IMR-90 (cell line): ENCODE results near the gene PRDM2. TPM values are rescaled to one million over a fixed set of nuclear protein-coding genes. Genes with fewer than 3 reads are reported as not detected.

Source experiments
- ATAC-seq: fragments of 200-7000 bp; cut with Tn5 transposase; 2 replicates; pipeline ENCODE4 v1.9.1; 2020; ENCODE audit warnings: low read depth, mild to moderate bottlenecking, moderate library complexity
- BruUV-seq: library from RNA; stranded (reverse); fragments of 400-500 nt; replicated peaks from 2 replicates; lab custom pipeline; 2021; lab: Mats Ljungman, UMichigan
- CTCF ChIA-PET: fragments of 300-600 bp; formaldehyde crosslinking; extraction: SDS; loops from one replicate; lab custom pipeline; 2021; ENCODE audit warnings: antibody characterized with exemption; lab: Yijun Ruan, JAX
- POLR2A ChIA-PET: fragments of 300-600 bp; sonication (Branson Sonifier 250); formaldehyde crosslinking; loops from one replicate; lab custom pipeline; 2022; ENCODE audit warnings: antibody characterized with exemption; ENCODE audit not compliant: unreplicated experiment; lab: Charles Lee
- DNase-seq: peaks from one replicate; pipeline ENCODE4 v3.0.0; 2013
- H2AFZ ChIP-seq: replicated peaks from 2 replicates; pipeline ENCODE3; 2013; ENCODE audit warnings: low read length, mild to moderate bottlenecking; ENCODE audit not compliant: poor library complexity
- H2AK5ac ChIP-seq: 2 replicates; pipeline ENCODE4 v1.6.1; 2013; ENCODE audit warnings: low read depth, low read length, inconsistent platforms
- H2AK9ac ChIP-seq: replicated peaks from 2 replicates; pipeline ENCODE3; 2013; ENCODE audit warnings: mild to moderate bottlenecking, low read depth, low read length, moderate library complexity; ENCODE audit not compliant: poor library complexity
- H2BK120ac ChIP-seq: 2 replicates; pipeline ENCODE4 v1.6.1; 2013; ENCODE audit warnings: low read depth, low read length, inconsistent platforms
- H2BK15ac ChIP-seq: 3 replicates; pipeline ENCODE4 v1.6.1; 2013; ENCODE audit warnings: low read depth, low read length, inconsistent platforms
- H2BK20ac ChIP-seq: 2 replicates; pipeline ENCODE4 v1.6.1; 2013; ENCODE audit warnings: low read depth, mild to moderate bottlenecking, inconsistent platforms, low read length, moderate library complexity
- H2BK5ac ChIP-seq: 2 replicates; pipeline ENCODE4 v1.6.1; 2013; ENCODE audit warnings: mild to moderate bottlenecking, low read depth, low read length, inconsistent platforms; ENCODE audit not compliant: poor library complexity, severe bottlenecking
- H3K14ac ChIP-seq: replicated peaks from 2 replicates; pipeline ENCODE4 v1.6.1; 2013; ENCODE audit warnings: low read depth, low read length, inconsistent platforms
- H3K18ac ChIP-seq: 2 replicates; pipeline ENCODE4 v1.6.1; 2013; ENCODE audit warnings: low read depth, low read length, control low read depth
- H3K23ac ChIP-seq: 2 replicates; pipeline ENCODE4 v1.6.1; 2013; ENCODE audit warnings: low read depth, low read length, inconsistent platforms
- H3K27ac ChIP-seq: 2 replicates; pipeline ENCODE4 v1.5.1; 2013; ENCODE audit warnings: mild to moderate bottlenecking, control low read depth, low read length; ENCODE audit not compliant: insufficient read depth
- H3K27me3 ChIP-seq: 2 replicates; pipeline ENCODE4 v1.6.1; 2013; ENCODE audit warnings: low read length; ENCODE audit not compliant: control insufficient read depth, insufficient read depth
- H3K36me3 ChIP-seq: 2 replicates; pipeline ENCODE4 v1.6.1; 2013; ENCODE audit warnings: low read length, mixed read lengths; ENCODE audit not compliant: control insufficient read depth, insufficient read depth
- H3K4ac ChIP-seq: 2 replicates; pipeline ENCODE4 v1.6.1; 2013; ENCODE audit warnings: low read depth, low read length, inconsistent platforms
- H3K4me1 ChIP-seq: 2 replicates; pipeline ENCODE4 v1.6.1; 2013; ENCODE audit warnings: low read length, mixed read lengths; ENCODE audit not compliant: control insufficient read depth, insufficient read depth
- H3K4me2 ChIP-seq: 2 replicates; pipeline ENCODE4 v1.6.1; 2013; ENCODE audit warnings: low read depth, mild to moderate bottlenecking, control low read depth, low read length, moderate library complexity
- H3K4me3 ChIP-seq: 2 replicates; pipeline ENCODE4 v1.5.1; 2013; ENCODE audit warnings: low read depth, mild to moderate bottlenecking, control low read depth, low read length, moderate library complexity; ENCODE audit not compliant: insufficient read depth
- H3K56ac ChIP-seq: 2 replicates; pipeline ENCODE4 v1.6.1; 2013; ENCODE audit warnings: low read length, inconsistent platforms; ENCODE audit not compliant: insufficient read depth; ENCODE audit errors: extremely low read depth
- H3K79me1 ChIP-seq, 2 experiments: 2 replicates each; pipeline ENCODE4 v1.6.1; 2013; ENCODE audit warnings: low read length in 2 of 2, inconsistent platforms in 1 of 2, low read depth in 1 of 2
- H3K9ac ChIP-seq: 2 replicates; pipeline ENCODE4 v1.6.1; 2013; ENCODE audit warnings: low read depth, low read length, control low read depth
- H3K9me1 ChIP-seq: 2 replicates; pipeline ENCODE4 v1.6.1; 2013; ENCODE audit warnings: low read length, inconsistent platforms; ENCODE audit not compliant: insufficient read depth
- H3K9me3 ChIP-seq: 2 replicates; pipeline ENCODE4 v1.6.1; 2013; ENCODE audit warnings: low read length; ENCODE audit not compliant: control insufficient read depth, insufficient read depth
- H4K20me1 ChIP-seq: 2 replicates; pipeline ENCODE4 v1.6.1; 2013; ENCODE audit warnings: low read length, inconsistent platforms; ENCODE audit not compliant: insufficient read depth
- H4K5ac ChIP-seq: 2 replicates; pipeline ENCODE4 v1.6.1; 2013; ENCODE audit warnings: mild to moderate bottlenecking, low read depth, low read length, control low read depth
- H4K8ac ChIP-seq, 2 experiments: 2 replicates each; pipeline ENCODE4 v1.6.1; 2013; ENCODE audit warnings: low read depth in 2 of 2, low read length in 2 of 2, control low read depth in 1 of 2, inconsistent platforms in 1 of 2
- H4K91ac ChIP-seq: 2 replicates; pipeline ENCODE4 v1.6.1; 2013; ENCODE audit warnings: low read depth, low read length, inconsistent platforms; ENCODE audit not compliant: insufficient read depth
- BHLHE40 ChIP-seq: fragments of 150-350 bp; IDR thresholded peaks from 2 replicates; pipeline ENCODE4 v1.6.1; 2016; ENCODE audit warnings: mild to moderate bottlenecking, low read depth, low read length
- FOS ChIP-seq: fragments of 150-350 bp; IDR thresholded peaks from 2 replicates; pipeline ENCODE4 v1.6.1; 2016; ENCODE audit warnings: low read depth, low read length
- MAFK ChIP-seq: IDR thresholded peaks from 2 replicates; pipeline ENCODE4 v1.6.1; 2012; ENCODE audit warnings: low read depth, low read length, improper control_type of control experiment
- MXI1 ChIP-seq: IDR thresholded peaks from 2 replicates; pipeline ENCODE4 v1.6.1; 2012; ENCODE audit warnings: low read depth, mild to moderate bottlenecking, low read length, moderate library complexity, borderline replicate concordance
- RAD21 ChIP-seq: IDR thresholded peaks from 2 replicates; pipeline ENCODE4 v1.6.1; 2012; ENCODE audit warnings: low read length, improper control_type of control experiment
- SMC3 ChIP-seq: fragments of 150-350 bp; IDR thresholded peaks from 2 replicates; pipeline ENCODE4 v1.6.1; 2016; ENCODE audit warnings: low read depth, mild to moderate bottlenecking, antibody characterized with exemption, low read length, moderate library complexity
- WGBS, 2 experiments: methylation state at CpG; one replicate each; pipeline versions ENCODE4 v1.1.5 to v1.1.7; 2013; ENCODE audit warnings: missing lambda C conversion rate in 2 of 2; ENCODE audit not compliant: insufficient read length in 1 of 2; ENCODE audit errors: extremely low coverage in 2 of 2; 5-methylcytosine and 5-hydroxymethylcytosine counted together
- dilution Hi-C: fragments of 300-500 bp; cut with HindIII; formaldehyde crosslinking; loops from one replicate; pipeline ENCODE4 v1.14.3; 2018; ENCODE audit warnings: low sequenced_read_pairs; ENCODE audit not compliant: unreplicated experiment
- in situ Hi-C: fragments of 300-500 bp; cut with MboI; formaldehyde crosslinking; loops from 3 replicates; pipeline ENCODE4 v1.14.3; 2019; ENCODE audit warnings: low sequenced_read_pairs, inconsistent platforms, mixed read lengths
- intact Hi-C: fragments of 100-400 bp; cut with micrococcal nuclease; formaldehyde crosslinking; loops from 2 replicates; pipeline ENCODE4 v1.10.0; 2022
- polyA plus RNA-seq, 3 experiments: library from polyadenylated mRNA; depleted of rRNA; stranded (reverse); fragments of >200 nt; gene quantifications; 2 replicates each; pipeline ENCODE4 v1.2.3, GENCODE V29; 2012; ENCODE audit warnings: low replicate concordance in 1 of 3
- total RNA-seq: library from RNA; depleted of rRNA; stranded (reverse); fragments of >200 nt; gene quantifications from 2 replicates; pipeline ENCODE4 v1.2.3, GENCODE V29; 2012
- TF ChIP-seq, protein P1 (sequence below): conservative IDR thresholded peaks from 2 replicates; pipeline ENCODE4 v1.5.1; 2012; ENCODE audit warnings: mild to moderate bottlenecking, low read depth, low read length, improper control_type of control experiment

PRDM2 gene
- total and polyA plus RNA-seq, 2 of the 4 experiments (the other 2 are of a cell fraction) = 3.4 to 8.9 TPM

DNA sequence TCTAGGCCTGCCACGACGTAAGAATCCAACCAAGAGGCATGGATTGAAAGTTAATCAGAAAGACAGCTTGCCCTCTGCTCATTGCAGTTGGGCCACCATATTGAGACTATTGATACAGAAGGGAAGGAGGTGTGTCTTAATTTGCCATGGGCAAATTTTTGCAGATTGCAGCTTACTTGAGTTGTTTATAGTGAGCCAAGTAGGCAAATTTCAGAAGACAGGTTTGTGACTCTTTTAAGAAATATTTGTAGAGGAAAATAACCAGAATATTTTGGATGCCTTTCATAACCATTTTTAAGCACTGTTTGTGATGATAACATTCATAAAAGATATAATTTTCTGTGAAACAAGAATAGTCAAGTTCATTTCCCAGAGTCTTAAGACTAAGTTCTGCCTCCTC lies 74.1 kb downstream of the PRDM2 start:
- in situ Hi-C loops = loop anchor here (25.0 kb wide), 1 partner anchor 1163 kb away; no protein-coding TSS in a partner anchor
- ChIA-PET CTCF (interaction anchor here (0.7 kb wide), 1 partner anchor 1380 kb away, joined by 3 read pairs; the partner anchor contains the start of gene TMEM51), POLR2A (no interaction called here)
- WGBS, 2 experiments = no CpG with 5 or more reads among the region's 2 CpGs
- no peak for TF ChIP-seq MXI1
- no peak for TF ChIP-seq RAD21
- no peak for TF ChIP-seq SMC3
- TF ChIP-seq, protein P1, sequence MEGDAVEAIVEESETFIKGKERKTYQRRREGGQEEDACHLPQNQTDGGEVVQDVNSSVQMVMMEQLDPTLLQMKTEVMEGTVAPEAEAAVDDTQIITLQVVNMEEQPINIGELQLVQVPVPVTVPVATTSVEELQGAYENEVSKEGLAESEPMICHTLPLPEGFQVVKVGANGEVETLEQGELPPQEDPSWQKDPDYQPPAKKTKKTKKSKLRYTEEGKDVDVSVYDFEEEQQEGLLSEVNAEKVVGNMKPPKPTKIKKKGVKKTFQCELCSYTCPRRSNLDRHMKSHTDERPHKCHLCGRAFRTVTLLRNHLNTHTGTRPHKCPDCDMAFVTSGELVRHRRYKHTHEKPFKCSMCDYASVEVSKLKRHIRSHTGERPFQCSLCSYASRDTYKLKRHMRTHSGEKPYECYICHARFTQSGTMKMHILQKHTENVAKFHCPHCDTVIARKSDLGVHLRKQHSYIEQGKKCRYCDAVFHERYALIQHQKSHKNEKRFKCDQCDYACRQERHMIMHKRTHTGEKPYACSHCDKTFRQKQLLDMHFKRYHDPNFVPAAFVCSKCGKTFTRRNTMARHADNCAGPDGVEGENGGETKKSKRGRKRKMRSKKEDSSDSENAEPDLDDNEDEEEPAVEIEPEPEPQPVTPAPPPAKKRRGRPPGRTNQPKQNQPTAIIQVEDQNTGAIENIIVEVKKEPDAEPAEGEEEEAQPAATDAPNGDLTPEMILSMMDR = no peak
- TF ChIP-seq MAFK = no peak
- no peak for TF ChIP-seq FOS
- no peak for TF ChIP-seq BHLHE40
- H4K20me1 ChIP-seq = peaks cover 25% of the 10 kb centered on the region; the same call in 1 of the 2 replicates
- H3K18ac ChIP-seq = no peak overlapping the region
- dilution Hi-C loops = no loop called here
- H2AFZ ChIP-seq = no peak overlapping the region
- H3K27ac ChIP-seq = no peak overlapping the region; the same call in 1 of the 2 replicates
- peaks cover 6% of the 10 kb centered on the region; the same call in 1 of the 2 replicates for H3K9me1 ChIP-seq
- H2BK20ac ChIP-seq = no peak overlapping the region
- peaks cover 42 to 73% of the 10 kb centered on the region in 2 experiments for H3K79me1 ChIP-seq
- H4K5ac ChIP-seq = no peak overlapping the region
- no peaks in the 10 kb centered on the region for H3K9me3 ChIP-seq
- H2BK15ac ChIP-seq = no peak overlapping the region
- H3K14ac ChIP-seq = no peak overlapping the region
- H3K4me3 ChIP-seq = no peak overlapping the region
- DNase-seq = no peak
- no peak overlapping the region for H3K23ac ChIP-seq
- H4K8ac ChIP-seq = no peak overlapping the region
- no peak overlapping the region for H4K91ac ChIP-seq
- no peak for ATAC-seq
- H3K56ac ChIP-seq = no peak overlapping the region
- H3K36me3 ChIP-seq = peaks cover 46% of the 10 kb centered on the region
- H2BK120ac ChIP-seq = no peak overlapping the region
- H3K4ac ChIP-seq = no peak overlapping the region
- intact Hi-C loops = no loop called here
- H2AK9ac ChIP-seq = no peak overlapping the region
- no peak overlapping the region for H3K9ac ChIP-seq
- no TSS peak for BruUV-seq
- no peak overlapping the region for H2AK5ac ChIP-seq
- 0 out of 2 replicates have a peak overlapping the region, but pooled peaks have one; percentile 27 for H3K4me2 ChIP-seq
- peaks cover 4% of the 10 kb centered on the region; the same call in 1 of the 2 replicates for H3K4me1 ChIP-seq
- H3K27me3 ChIP-seq = no peaks in the 10 kb centered on the region
- no peak overlapping the region for H2BK5ac ChIP-seq
